ENCODE data around the gene UCKL1.

DNA sequence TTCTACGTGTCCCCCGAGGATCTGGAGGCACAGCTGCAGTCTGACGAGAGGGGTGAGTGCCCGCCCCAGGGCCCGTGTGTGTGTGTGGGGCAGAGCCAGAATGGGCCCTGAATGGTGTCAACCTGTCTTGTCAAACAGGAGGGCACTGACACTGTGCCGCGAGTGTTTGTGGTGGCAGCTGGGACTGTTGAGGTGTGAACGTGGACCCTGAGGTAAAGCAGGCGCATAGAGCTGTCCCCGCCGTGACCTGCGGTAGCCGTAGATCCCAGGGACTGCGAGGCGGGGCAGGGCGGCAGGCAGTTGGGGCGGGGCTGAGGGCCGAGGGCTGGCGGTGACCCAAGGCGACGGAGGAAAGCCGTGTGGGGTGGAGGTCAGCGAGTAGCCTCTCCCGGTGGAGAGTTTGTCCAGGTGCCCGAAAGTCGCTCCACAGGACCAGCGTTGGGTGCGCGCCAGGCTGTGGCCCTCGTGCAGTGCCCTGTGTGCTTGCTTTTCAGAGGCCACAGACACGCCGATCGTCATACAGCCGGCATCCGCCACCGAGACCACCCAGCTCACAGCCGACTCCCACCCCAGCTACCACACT lies 25.2 kb downstream of the UCKL1 start:
- TF ChIP-seq, protein P1, sequence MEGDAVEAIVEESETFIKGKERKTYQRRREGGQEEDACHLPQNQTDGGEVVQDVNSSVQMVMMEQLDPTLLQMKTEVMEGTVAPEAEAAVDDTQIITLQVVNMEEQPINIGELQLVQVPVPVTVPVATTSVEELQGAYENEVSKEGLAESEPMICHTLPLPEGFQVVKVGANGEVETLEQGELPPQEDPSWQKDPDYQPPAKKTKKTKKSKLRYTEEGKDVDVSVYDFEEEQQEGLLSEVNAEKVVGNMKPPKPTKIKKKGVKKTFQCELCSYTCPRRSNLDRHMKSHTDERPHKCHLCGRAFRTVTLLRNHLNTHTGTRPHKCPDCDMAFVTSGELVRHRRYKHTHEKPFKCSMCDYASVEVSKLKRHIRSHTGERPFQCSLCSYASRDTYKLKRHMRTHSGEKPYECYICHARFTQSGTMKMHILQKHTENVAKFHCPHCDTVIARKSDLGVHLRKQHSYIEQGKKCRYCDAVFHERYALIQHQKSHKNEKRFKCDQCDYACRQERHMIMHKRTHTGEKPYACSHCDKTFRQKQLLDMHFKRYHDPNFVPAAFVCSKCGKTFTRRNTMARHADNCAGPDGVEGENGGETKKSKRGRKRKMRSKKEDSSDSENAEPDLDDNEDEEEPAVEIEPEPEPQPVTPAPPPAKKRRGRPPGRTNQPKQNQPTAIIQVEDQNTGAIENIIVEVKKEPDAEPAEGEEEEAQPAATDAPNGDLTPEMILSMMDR (IDR thresholded peaks at IDR 0.05; ENCODE audit: low read depth, low read length, poor library complexity, severe bottlenecking): no peak
- no peak for TF ChIP-seq EZH2phosphoT487 (IDR thresholded peaks at IDR 0.05; ENCODE audit: borderline replicate concordance, low read length)

All from DOHH2 (cell line).